GM21367 (cell line): ENCODE results near the gene MTRFR.
"Not testable (repeated sequence)": the region's sequence is repeated elsewhere in the genome, so short reads cannot be mapped to it uniquely, and the experiment has no call there.

Experiments
- ATAC-seq: cut with Tn5 transposase; IDR thresholded peaks from one replicate; pipeline ENCODE4 v1.9.1; 2021; ENCODE audit not compliant: unreplicated experiment

The MTRFR gene

DNA sequence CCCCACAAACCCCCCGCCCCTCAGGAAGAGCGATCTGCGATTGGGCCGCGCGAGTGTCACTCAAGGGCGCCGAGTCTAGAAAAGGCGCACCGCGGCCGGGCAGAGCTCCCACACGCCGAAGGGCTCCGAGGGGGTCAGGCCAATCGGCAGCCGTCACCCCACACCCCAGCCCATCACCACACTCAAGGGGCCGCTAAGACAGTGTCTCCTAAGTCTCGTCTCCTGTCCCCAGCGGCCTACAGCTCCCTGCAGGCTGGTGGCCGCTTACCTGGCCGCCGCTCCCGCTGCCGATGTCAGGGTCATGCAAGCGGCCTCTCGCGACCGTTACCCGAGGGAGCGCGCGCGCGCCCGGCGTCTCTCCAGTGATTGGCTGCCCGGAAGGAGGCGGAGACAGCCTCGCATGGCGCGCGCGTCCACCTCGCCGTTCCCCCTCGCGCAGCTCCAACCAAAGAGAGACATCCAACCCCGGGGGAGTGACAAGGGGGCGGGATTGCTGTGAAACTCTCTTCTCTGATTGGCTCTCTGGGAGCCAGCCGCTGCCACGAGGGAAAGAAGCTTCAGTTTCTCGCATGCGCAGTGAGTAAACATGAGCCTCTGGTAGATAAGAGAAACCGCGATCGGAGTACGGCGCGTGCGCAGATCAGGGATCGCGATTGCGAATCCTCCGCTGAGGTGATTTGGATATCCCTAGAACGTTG is at the start of gene MTRFR, which contains the start of gene MPHOSPH9:
TSS of gene MTRFR (plus strand) at position 630 of the 698 bp plus-strand sequence. CDS start 20,239 bp downstream, outside the sequence.
TSS of gene MPHOSPH9 (minus strand) at position 335 of the 698 bp plus-strand sequence. CDS start 2,777 bp downstream, outside the sequence.
- peak; percentile 70 for ATAC-seq

DNA sequence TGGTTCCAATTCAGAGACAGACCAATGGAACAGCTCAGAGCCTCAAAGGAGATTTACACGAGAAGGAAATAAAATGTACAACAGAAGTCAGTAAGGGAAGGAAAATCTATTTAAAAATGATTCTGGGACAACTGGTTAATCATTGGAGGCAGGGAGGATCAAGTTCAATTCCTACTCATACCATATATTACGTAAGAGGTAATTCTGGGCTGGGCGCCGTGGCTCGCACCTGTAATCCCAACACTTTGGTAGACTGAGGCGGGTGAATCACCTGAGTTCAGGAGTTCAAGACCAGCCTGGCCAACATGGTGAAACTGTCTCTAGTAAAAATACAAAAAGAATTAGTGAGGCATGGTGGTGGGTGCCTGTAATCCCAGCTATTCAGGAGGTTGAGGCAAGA is 45.6 kb upstream of the MTRFR start:
- ATAC-seq: no peak

GRCh38 chr12:123199936-123200335 is 33.3 kb upstream of the MTRFR start:
- ATAC-seq: no peak

- ATAC-seq: no peak
Measured at GRCh38 chr12:123200414-123200813, 32.8 kb upstream of the MTRFR start.

- not testable (repeated sequence) for ATAC-seq
Measured at GRCh38 chr12:123206794-123207193, 26.4 kb upstream of the MTRFR start.

DNA sequence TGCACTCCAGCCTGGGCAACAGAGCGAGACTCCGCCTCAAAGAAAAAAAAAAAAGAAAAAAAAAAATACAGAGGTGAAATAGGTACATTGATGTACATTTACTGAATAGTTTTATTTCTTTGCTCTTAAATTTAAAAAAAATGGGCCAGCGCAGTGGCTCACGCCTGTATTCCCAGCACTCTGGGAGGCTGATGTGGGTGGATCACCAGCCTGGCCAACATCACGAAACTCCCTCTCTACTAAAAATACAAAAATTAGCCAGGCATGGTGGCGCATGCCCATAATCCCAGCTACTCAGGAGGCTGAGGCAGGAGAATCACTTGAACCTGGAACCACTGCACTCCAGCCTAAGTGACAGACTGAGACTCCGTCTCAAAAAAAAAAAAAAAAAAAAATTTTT is 25.4 kb upstream of the MTRFR start:
- ATAC-seq: not testable (repeated sequence)

GRCh38 chr12:123223241-123223668 is 10.0 kb upstream of the MTRFR start:
- no peak for ATAC-seq

- no peak for ATAC-seq
Measured at GRCh38 chr12:123225443-123225842, 7.8 kb upstream of the MTRFR start.

DNA sequence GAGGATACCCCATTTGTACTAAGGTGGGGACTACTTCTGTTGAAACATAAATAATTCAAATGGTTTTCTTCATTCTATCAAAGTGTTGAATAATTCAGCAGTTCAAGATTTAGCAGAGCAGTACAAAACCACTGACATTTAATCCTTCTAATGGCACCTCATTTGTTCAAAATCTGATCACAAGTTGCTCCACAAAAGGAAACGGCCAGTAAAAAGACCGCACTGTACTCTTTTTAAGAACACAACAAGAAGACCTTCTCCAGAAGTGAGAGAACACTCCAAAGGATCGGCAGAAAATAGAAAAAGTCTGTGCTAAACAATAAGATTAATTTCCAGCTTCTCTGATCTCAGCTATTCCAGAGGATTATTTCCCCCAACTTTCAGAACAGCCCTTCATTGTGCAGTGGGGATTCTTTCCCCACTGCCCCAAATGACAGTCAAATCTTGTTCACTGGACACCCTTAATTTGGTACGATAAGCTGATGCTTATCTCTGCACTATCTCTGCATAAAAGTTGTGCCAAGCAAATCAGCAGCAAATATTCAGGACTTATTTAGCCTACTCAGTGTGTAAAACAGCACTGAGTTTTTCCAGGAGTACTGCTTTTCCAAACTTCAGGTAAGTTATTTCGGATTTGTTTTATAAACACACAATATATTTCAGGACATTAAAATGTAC is 5.5 kb upstream of the MTRFR start:
- ATAC-seq: no peak

GRCh38 chr12:123229051-123229450 is 4.2 kb upstream of the MTRFR start:
- no peak for ATAC-seq

DNA sequence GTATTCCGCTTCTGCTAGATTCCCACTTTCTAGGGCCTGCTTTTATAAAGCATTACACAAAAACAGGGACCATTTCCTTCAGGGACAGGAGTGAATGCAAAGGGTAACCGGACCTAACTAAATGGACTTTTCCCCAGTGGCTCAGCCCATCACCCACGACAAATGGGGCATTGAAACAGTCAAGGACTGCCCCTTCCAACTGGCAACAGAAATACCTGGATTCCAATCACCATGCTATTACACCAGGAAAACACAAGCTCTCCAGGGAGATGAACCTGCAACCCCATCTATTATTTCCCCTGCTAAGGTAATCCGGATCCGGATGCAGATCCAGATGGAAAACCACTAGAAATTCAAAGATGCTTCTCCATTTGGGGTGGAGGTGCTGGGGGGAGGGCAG is 1.3 kb upstream of the MTRFR start:
- ATAC-seq: no peak

DNA sequence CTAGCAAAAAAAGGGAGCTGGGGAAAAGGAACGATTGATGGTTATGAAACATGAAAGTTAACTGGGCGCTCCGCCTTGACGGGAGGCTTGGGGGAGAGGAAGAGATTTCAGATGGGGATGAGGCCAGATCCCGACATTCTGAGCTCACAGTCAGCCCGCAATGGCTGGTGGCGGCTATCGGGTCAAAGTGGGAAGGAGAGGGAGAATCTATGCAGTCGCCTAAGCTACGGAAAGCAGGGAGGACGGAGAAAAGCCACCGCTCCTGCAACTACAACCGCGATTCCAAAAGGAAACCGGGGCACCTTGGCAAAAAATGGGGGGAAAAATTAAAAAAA is 797 bp upstream of the MTRFR start:
- ATAC-seq: no peak

- peak; percentile 6 for ATAC-seq
Measured at GRCh38 chr12:123233505-123234308, 471 bp downstream of the MTRFR start.

GRCh38 chr12:123237646-123238329 is 4.6 kb downstream of the MTRFR start:
- ATAC-seq: no peak

- no peak for ATAC-seq
Measured at GRCh38 chr12:123238330-123238682, 5.1 kb downstream of the MTRFR start.

GRCh38 chr12:123238961-123239360 is 5.7 kb downstream of the MTRFR start:
- no peak for ATAC-seq

DNA sequence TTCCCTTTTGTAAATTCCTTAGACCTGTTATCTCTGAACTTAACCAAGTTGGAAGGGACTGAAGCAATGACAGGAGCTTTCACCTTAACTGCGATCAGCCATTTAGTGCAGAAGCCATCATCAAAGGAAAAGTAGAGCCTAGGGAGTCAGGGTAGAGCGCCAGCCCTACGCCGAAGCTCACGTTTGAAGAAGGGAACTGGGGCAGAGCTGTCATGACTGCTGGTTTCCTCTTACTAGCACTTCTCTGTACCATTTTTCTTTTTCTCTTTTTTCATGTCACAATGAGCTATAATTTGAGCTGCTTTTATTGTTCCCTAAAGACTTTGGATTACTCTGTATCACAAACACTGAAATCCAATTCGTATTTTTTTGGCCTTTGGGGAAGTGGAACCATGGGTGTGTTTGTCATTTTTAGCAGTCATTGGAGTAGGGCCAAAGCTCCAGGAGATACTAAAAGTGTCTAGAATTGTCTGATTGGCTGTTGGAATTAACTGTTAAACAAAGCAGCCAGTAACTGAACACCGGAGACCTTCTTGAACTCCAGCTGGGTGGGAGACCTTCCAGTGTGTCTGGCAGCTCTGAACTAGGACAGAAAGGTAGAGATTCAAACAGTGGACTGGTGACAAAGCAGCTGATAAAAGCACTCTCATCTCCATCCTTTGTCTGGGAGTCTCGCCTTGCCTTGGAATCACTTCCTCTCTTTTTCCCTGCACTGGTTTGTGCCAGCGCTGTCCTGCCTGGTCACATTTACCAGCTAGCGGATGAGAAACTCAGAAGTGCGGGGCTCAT is 9.1 kb downstream of the MTRFR start:
- no peak for ATAC-seq

GRCh38 chr12:123243671-123244262 is 10.5 kb downstream of the MTRFR start:
- ATAC-seq: no peak

DNA sequence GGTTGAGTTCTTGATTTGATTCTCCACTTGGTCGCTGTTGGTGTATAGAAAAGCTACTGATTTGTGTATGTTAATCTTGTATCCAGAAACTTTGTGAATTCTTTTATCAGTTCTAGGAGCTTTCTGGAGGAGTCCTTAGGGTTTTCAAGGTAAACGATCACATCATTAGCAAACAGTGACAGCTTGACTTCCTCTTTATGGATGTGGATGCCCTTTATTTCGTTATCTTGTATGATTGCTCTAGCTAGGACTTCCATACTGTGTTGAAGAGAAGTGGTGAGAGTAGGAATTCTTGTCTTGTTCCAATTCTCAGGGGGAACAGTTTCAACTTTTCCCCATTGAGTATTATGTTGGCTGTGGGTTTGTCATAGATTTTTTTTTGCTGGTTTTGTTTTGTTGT is 12.4 kb downstream of the MTRFR start:
- ATAC-seq: no peak

DNA sequence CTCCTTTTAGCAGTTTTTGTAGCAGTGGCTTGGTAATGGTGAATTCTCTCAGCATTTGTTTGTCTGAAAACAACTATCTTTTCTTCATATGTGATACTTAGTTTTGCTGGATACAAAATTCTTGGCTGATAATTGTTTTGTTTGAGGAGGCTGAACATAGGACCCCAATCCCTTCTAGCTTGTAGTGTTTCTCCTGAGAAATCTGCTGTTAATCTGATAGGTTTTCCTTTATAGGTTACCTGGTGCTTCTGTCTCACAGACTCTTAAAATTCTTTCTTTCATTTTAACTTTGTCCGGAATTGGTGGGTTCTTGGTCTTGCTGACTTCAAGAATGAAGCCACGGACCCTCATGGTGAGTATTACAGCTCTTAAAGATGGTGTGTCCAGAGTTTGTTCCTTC is 14.9 kb downstream of the MTRFR start:
- not testable (repeated sequence) for ATAC-seq
